Measurements from ENCODE around the gene PAN2. TPM values are rescaled to one million over a fixed set of nuclear protein-coding genes. Genes with fewer than 3 reads are reported as not detected.

PAN2 gene
- total RNA-seq, 1 experiment from 2014 or later, result 71.9 TPM

GRCh38 chr12:56374726-56375597 lies 41.2 kb upstream of the PAN2 start:
- no peaks in the 10 kb centered on the region for H3K4me1 ChIP-seq (ENCODE audit: control insufficient read depth, insufficient read depth, low read length)
- DNase-seq (ENCODE audit: low read depth, low spot score) (no peak), ATAC-seq (no peak)
- H3K9me3 ChIP-seq (ENCODE audit: control insufficient read depth, insufficient read depth, low read depth, low read length), result no peaks in the 10 kb centered on the region
- intact Hi-C loops (cut with micrococcal nuclease; ENCODE audit: unreplicated experiment), result no loop called here
- ChIA-PET POLR2A (interaction anchor here (0.6 kb wide), 1 partner anchor 34 kb away, joined by 4 read pairs; no protein-coding TSS in a partner anchor), CTCF (interaction anchor here (0.6 to 1.2 kb wide), 3 partner anchors 15 to 736 kb away, joined by 5 to 7 read pairs (median 5); partner anchors contain the start of genes STAT2 and STAT6)
- in situ Hi-C loops (cut with HindIII; ENCODE audit: low pct_unique_long_range_greater_than_20kb, low sequenced_read_pairs), result no loop called here
- no TSS peak for BruUV-seq (replicated peaks)
- no peaks in the 10 kb centered on the region for H3K36me3 ChIP-seq (ENCODE audit: control insufficient read depth, insufficient read depth, low read length)
- no peak overlapping the region for H3K27ac ChIP-seq (ENCODE audit: low read length)
- H3K4me3 ChIP-seq (ENCODE audit: low read depth in 2 of 2, low read length in 2 of 2), result no peak overlapping the region
- TF ChIP-seq REST (IDR thresholded peaks at IDR 0.05; ENCODE audit: insufficient read depth in 1 of 2, low read depth in 2 of 2, low read length in 1 of 2) (no peak), TCF7L2 (IDR thresholded peaks at IDR 0.05; ENCODE audit: low read depth, low read length) (no peak), SIN3A (IDR thresholded peaks at IDR 0.05; ENCODE audit: borderline replicate concordance, insufficient read depth, low read depth, low read length) (no peak), CTCF (IDR thresholded peaks at IDR 0.05) (no peak), POLR2AphosphoS5 (IDR thresholded peaks at IDR 0.05; ENCODE audit: low read depth, low read length) (no peak)
- no peaks in the 10 kb centered on the region for H3K27me3 ChIP-seq (ENCODE audit: control insufficient read depth, insufficient read depth, low read length)

- no peaks in the 10 kb centered on the region for H3K36me3 ChIP-seq (ENCODE audit: control insufficient read depth, insufficient read depth, low read length)
- H3K4me3 ChIP-seq (ENCODE audit: low read depth in 2 of 2, low read length in 2 of 2), result no peak overlapping the region
- intact Hi-C loops (cut with micrococcal nuclease; ENCODE audit: unreplicated experiment), result no loop called here
- DNase-seq (ENCODE audit: low read depth, low spot score), result no peak
- no peaks in the 10 kb centered on the region for H3K9me3 ChIP-seq (ENCODE audit: control insufficient read depth, insufficient read depth, low read depth, low read length)
- H3K27me3 ChIP-seq (ENCODE audit: control insufficient read depth, insufficient read depth, low read length), result no peaks in the 10 kb centered on the region
- BruUV-seq (replicated peaks), result no TSS peak
- in situ Hi-C loops (cut with HindIII; ENCODE audit: low pct_unique_long_range_greater_than_20kb, low sequenced_read_pairs), result no loop called here
- ChIA-PET CTCF (no interaction called here), POLR2A (interaction anchor here (0.6 kb wide), 1 partner anchor 30 kb away, joined by 6 read pairs; no protein-coding TSS in a partner anchor)
- no peak overlapping the region for H3K27ac ChIP-seq (ENCODE audit: low read length)
- no peak for ATAC-seq
- H3K4me1 ChIP-seq (ENCODE audit: control insufficient read depth, insufficient read depth, low read length), result no peaks in the 10 kb centered on the region
- TF ChIP-seq CTCF (IDR thresholded peaks at IDR 0.05) (no peak), SIN3A (IDR thresholded peaks at IDR 0.05; ENCODE audit: borderline replicate concordance, insufficient read depth, low read depth, low read length) (no peak), POLR2AphosphoS5 (IDR thresholded peaks at IDR 0.05; ENCODE audit: low read depth, low read length) (no peak), REST (IDR thresholded peaks at IDR 0.05; ENCODE audit: insufficient read depth in 1 of 2, low read depth in 2 of 2, low read length in 1 of 2) (no peak), TCF7L2 (IDR thresholded peaks at IDR 0.05; ENCODE audit: low read depth, low read length) (no peak)
These were observed 39.7 kb upstream of the PAN2 start for GRCh38 chr12:56373515-56373914.
